Endothelial cell of umbilical vein (primary cell): ENCODE results near the gene EAF1. TPM values are rescaled to one million over a fixed set of nuclear protein-coding genes. Genes with fewer than 3 reads are reported as not detected.
"Not testable (repeated sequence)": the region's sequence is repeated elsewhere in the genome, so short reads cannot be mapped to it uniquely, and the experiment has no call there.

Experiments
- BruUV-seq: library from RNA; stranded (reverse); fragments of 400-500 nt; replicated peaks from 2 replicates; lab custom pipeline; 2021; lab: Mats Ljungman, UMichigan
- CTCF ChIA-PET: fragments of 300-600, 350-600 bp; sonication (Branson Sonifier 250); formaldehyde crosslinking; loops from one replicate; lab custom pipeline; 2021; ENCODE audit warnings: antibody characterized with exemption, inconsistent platforms; lab: Charles Lee
- POLR2A ChIA-PET: fragments of 300-600, 350-600 bp; sonication (Branson Sonifier 250); formaldehyde crosslinking; loops from one replicate; lab custom pipeline; 2021; ENCODE audit warnings: antibody characterized with exemption, inconsistent platforms; lab: Charles Lee
- DNase-seq: peaks from one replicate; pipeline ENCODE4 v3.0.0-alpha.2; 2011; ENCODE audit warnings: low read depth, low spot score
- FAIRE-seq: peaks from 2 replicates; lab custom pipeline; 2011; peaks lifted over from hg19 to GRCh38; lab: Jason Lieb, UNC
- H2AFZ ChIP-seq: 2 replicates; pipeline ENCODE4 v1.6.0; 2012; ENCODE audit warnings: low read depth, low read length, control low read depth, inconsistent platforms
- H3K27ac ChIP-seq: 2 replicates; pipeline ENCODE4 v1.5.1; 2011; ENCODE audit warnings: low read depth, mild to moderate bottlenecking, control low read depth, low read length, moderate library complexity; ENCODE audit not compliant: insufficient read depth
- H3K27me3 ChIP-seq, 2 experiments: 2 replicates each; pipeline versions ENCODE4 v1.6.0 to v1.6.1; 2011; ENCODE audit warnings: low read length in 2 of 2, mixed read lengths in 1 of 2; ENCODE audit not compliant: control insufficient read depth in 2 of 2, insufficient read depth in 2 of 2
- H3K36me3 ChIP-seq, 2 experiments: 2 replicates in 1 of 2; 3 replicates in 1 of 2; pipeline ENCODE4 v1.5.1; 2011; ENCODE audit warnings: low read length in 2 of 2, mild to moderate bottlenecking in 1 of 2, moderate library complexity in 1 of 2; ENCODE audit not compliant: control insufficient read depth in 2 of 2, insufficient read depth in 2 of 2; ENCODE audit errors: extremely low read depth in 1 of 2
- H3K4me1 ChIP-seq: 3 replicates; pipeline ENCODE4 v1.5.1; 2011; ENCODE audit warnings: mild to moderate bottlenecking, low read length; ENCODE audit not compliant: control insufficient read depth, insufficient read depth; ENCODE audit errors: extremely low read depth
- H3K4me2 ChIP-seq: 2 replicates; pipeline ENCODE4 v1.6.1; 2011; ENCODE audit warnings: low read length, control low read depth, mixed read lengths; ENCODE audit not compliant: insufficient read depth
- H3K4me3 ChIP-seq, 3 experiments: fragments of 200-600 bp in 1 of 3; sonication (generic), shearing (Covaris generic) in 1 of 3; replicated peaks in 1 of 3; 2 replicates each; pipeline ENCODE4 v1.5.1; 2011 to 2016; ENCODE audit warnings: control low read depth in 3 of 3, low read length in 3 of 3, mild to moderate bottlenecking in 2 of 3, inconsistent platforms in 1 of 3, low read depth in 1 of 3, moderate library complexity in 1 of 3; ENCODE audit not compliant: insufficient read depth in 1 of 3
- H3K79me2 ChIP-seq: 2 replicates; pipeline ENCODE4 v1.6.0; 2012; ENCODE audit warnings: low read length, inconsistent platforms; ENCODE audit not compliant: control insufficient read depth, insufficient read depth
- H3K9ac ChIP-seq: replicated peaks from 2 replicates; pipeline ENCODE3; 2011; ENCODE audit warnings: low read length, control low read depth; ENCODE audit not compliant: insufficient read depth; ENCODE audit errors: extremely low read depth
- H3K9me1 ChIP-seq: replicated peaks from 3 replicates; pipeline ENCODE4 v1.6.0; 2011; ENCODE audit warnings: mild to moderate bottlenecking, low read length; ENCODE audit not compliant: control insufficient read depth, insufficient read depth; ENCODE audit errors: extremely low read depth
- H3K9me3 ChIP-seq: replicated peaks from 2 replicates; pipeline ENCODE4 v1.5.1; 2012; ENCODE audit warnings: low read length, inconsistent platforms; ENCODE audit not compliant: control insufficient read depth, insufficient read depth
- H4K20me1 ChIP-seq: replicated peaks from 2 replicates; pipeline ENCODE3; 2011; ENCODE audit warnings: mild to moderate bottlenecking, low read length; ENCODE audit not compliant: control insufficient read depth, insufficient read depth; ENCODE audit errors: extremely low read depth
- EZH2 ChIP-seq: IDR thresholded peaks from 2 replicates; pipeline ENCODE4 v1.6.1; 2012; ENCODE audit warnings: borderline replicate concordance, low read depth, mild to moderate bottlenecking, moderate library complexity, low read length, inconsistent platforms; ENCODE audit not compliant: severe bottlenecking
- FOS ChIP-seq: IDR thresholded peaks from 2 replicates; pipeline ENCODE4 v1.6.1; 2011; ENCODE audit warnings: mild to moderate bottlenecking, low read length, moderate library complexity, borderline replicate concordance; ENCODE audit not compliant: insufficient read depth
- GATA2 ChIP-seq: IDR thresholded peaks from 2 replicates; pipeline ENCODE4 v1.7.0; 2011; ENCODE audit warnings: low read depth, mild to moderate bottlenecking, moderate library complexity, mixed read lengths, low read length; ENCODE audit not compliant: insufficient read length, insufficient read depth
- JUN ChIP-seq: IDR thresholded peaks from 2 replicates; pipeline ENCODE4 v1.6.1; 2011; ENCODE audit warnings: borderline replicate concordance, low read depth; ENCODE audit not compliant: insufficient read length, insufficient read depth
- MYC ChIP-seq: IDR thresholded peaks from one replicate; pipeline ENCODE4 v1.6.1; 2011; ENCODE audit warnings: mild to moderate bottlenecking, low read depth, low read length
- POLR2A ChIP-seq: IDR thresholded peaks from 2 replicates; pipeline ENCODE4 v1.6.1; 2012; ENCODE audit warnings: low read depth, mild to moderate bottlenecking, control low read depth, low read length
- POLR2AphosphoS5 ChIP-seq: IDR thresholded peaks from 2 replicates; pipeline ENCODE4 v1.6.1; 2012; ENCODE audit warnings: low read depth, mild to moderate bottlenecking, control low read depth, low read length, moderate library complexity; ENCODE audit not compliant: insufficient read depth
- dilution Hi-C: fragments of 300-500 bp; cut with MboI; formaldehyde crosslinking; loops from one replicate; pipeline ENCODE4 v1.15.0; 2019; ENCODE audit warnings: low sequenced_read_pairs; ENCODE audit not compliant: extremely low pct_ligation_motif_present
- intact Hi-C: fragments of 100-400 bp; cut with micrococcal nuclease; formaldehyde crosslinking; loops from one replicate; pipeline ENCODE4 v1.10.0; 2022
- polyA plus RNA-seq, 4 experiments: library from polyadenylated mRNA; depleted of rRNA in 3 of 4; stranded (reverse) in 3 of 4; unstranded in 1 of 4; fragments of >200 nt; gene quantifications; 2 replicates each; pipeline versions ENCODE4 v1.2.1 to v1.2.3, GENCODE V29; 2011 to 2012; ENCODE audit warnings: missing spikeins in 1 of 4
- total RNA-seq: library from RNA; stranded (reverse); gene quantifications from 2 replicates; pipeline ENCODE4 v1.2.3, GENCODE V29; 2021
- TF ChIP-seq, protein P1 (sequence below): IDR thresholded peaks from 2 replicates; pipeline ENCODE4 v1.6.1; 2011; ENCODE audit not compliant: insufficient read depth, insufficient read length
- TF ChIP-seq, protein P2 (sequence below), 2 donors: IDR thresholded peaks; 1 replicate in 1 of 2; 2 replicates in 1 of 2; pipeline ENCODE4 v1.5.1; 2011; ENCODE audit warnings: low read length in 2 of 2, mild to moderate bottlenecking in 2 of 2, moderate library complexity in 2 of 2, control low read depth in 1 of 2, inconsistent platforms in 1 of 2, low read depth in 1 of 2; ENCODE audit not compliant: insufficient read depth in 1 of 2; ENCODE audit errors: extremely low read depth in 1 of 2

The EAF1 gene
- total and polyA plus RNA-seq, 2 donors (not counting 3 experiments of a cell fraction or from before 2014, with no cell fraction given), result 8.7 to 18.2 TPM

DNA sequence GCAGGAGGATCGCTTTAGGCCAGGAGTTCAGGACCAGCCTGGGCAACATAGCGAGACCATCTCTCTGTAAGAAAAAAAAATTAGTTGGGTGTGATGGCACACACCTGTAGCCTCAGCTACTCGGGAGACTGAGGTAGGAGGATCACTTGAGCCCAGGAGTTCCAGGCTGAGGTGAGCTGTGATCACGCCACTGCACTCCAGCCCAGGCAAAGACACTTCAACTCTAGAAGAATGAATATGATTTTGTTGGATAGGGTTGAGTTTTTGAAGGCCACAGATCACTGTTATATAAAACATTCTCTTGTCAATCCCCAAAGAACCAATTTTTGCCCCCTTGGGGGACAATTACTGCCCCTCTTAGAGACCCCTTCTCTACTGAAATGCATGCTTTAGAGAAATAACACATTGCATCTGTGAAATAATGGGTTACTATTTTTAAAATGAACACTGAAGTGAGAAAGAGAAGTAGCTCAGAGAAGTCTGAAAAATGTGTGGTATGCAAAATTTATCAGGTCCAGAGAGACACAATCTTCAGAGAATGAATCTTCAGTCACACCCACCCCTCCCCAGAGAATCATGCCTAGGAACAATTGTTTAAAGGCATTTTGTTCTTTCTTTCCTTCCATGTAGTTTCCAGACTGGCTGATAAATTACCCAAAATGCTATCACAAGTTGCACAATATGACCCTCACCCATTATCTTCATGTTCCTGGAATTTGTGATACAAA, 42.7 kb upstream of the EAF1 start:
- CTCF ChIA-PET, result interaction anchor here (0.9 to 3.3 kb wide), 3 partner anchors 20 to 120 kb away, joined by 3 to 22 read pairs (median 7); no protein-coding TSS in a partner anchor
- no peak overlapping the region for H3K4me2 ChIP-seq
- DNase-seq (no peak), FAIRE-seq (no peak)
- H3K79me2 ChIP-seq, result no peaks in the 10 kb centered on the region
- H3K4me3 ChIP-seq, result no peak overlapping the region
- POLR2A ChIA-PET, result no interaction called here
- H3K27me3 ChIP-seq, result no peaks in the 10 kb centered on the region
- H3K9me3 ChIP-seq, result no peaks in the 10 kb centered on the region
- no peak overlapping the region for H2AFZ ChIP-seq
- intact Hi-C loops (no loop called here), dilution Hi-C loops (no loop called here)
- no peak overlapping the region for H3K27ac ChIP-seq
- peaks cover 14% of the 10 kb centered on the region for H3K4me1 ChIP-seq
- TF ChIP-seq GATA2 (no peak), POLR2AphosphoS5 (no peak), POLR2A (no peak), EZH2 (no peak), FOS (no peak), JUN (no peak), MYC (no peak)
- TF ChIP-seq, protein P1, sequence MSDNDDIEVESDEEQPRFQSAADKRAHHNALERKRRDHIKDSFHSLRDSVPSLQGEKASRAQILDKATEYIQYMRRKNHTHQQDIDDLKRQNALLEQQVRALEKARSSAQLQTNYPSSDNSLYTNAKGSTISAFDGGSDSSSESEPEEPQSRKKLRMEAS, result no peak
- TF ChIP-seq, protein P2, sequence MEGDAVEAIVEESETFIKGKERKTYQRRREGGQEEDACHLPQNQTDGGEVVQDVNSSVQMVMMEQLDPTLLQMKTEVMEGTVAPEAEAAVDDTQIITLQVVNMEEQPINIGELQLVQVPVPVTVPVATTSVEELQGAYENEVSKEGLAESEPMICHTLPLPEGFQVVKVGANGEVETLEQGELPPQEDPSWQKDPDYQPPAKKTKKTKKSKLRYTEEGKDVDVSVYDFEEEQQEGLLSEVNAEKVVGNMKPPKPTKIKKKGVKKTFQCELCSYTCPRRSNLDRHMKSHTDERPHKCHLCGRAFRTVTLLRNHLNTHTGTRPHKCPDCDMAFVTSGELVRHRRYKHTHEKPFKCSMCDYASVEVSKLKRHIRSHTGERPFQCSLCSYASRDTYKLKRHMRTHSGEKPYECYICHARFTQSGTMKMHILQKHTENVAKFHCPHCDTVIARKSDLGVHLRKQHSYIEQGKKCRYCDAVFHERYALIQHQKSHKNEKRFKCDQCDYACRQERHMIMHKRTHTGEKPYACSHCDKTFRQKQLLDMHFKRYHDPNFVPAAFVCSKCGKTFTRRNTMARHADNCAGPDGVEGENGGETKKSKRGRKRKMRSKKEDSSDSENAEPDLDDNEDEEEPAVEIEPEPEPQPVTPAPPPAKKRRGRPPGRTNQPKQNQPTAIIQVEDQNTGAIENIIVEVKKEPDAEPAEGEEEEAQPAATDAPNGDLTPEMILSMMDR (IDR thresholded peaks at IDR 0.05; ENCODE audit: extremely low read depth in 1 of 2, insufficient read depth in 1 of 2, low read depth in 1 of 2, low read length in 2 of 2), result no peak
- no peak overlapping the region for H3K9ac ChIP-seq
- BruUV-seq, result no TSS peak
- H3K9me1 ChIP-seq, result no peaks in the 10 kb centered on the region
- H3K36me3 ChIP-seq, result no peaks in the 10 kb centered on the region
- no peaks in the 10 kb centered on the region for H4K20me1 ChIP-seq

DNA sequence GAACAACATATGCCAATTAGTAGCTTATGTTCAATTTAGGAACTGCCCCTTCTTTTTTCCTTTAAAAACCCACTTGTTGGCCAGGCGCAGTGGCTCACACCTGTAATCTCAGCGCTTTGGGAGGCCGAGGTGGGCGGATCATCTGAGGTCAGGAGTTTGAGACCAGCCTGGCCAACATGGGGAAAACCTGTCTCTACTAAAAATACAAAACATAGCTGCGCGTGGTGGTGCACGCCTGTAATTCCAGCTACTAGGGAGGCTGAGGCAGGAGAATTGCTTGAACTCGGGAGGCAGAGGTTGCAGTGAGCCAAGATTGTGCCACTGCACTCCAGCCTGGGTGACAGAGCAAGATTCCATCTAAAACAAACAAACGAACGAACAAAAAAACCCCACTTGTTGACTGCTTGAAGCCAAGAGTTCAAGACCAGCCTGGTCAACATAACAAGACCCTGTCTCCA, 42.1 kb upstream of the EAF1 start:
- H3K27me3 ChIP-seq, dilution Hi-C loops, H2AFZ ChIP-seq, H3K9ac ChIP-seq, BruUV-seq, H3K36me3 ChIP-seq, intact Hi-C loops, FAIRE-seq, H3K9me1 ChIP-seq, H4K20me1 ChIP-seq, H3K27ac ChIP-seq, H3K9me3 ChIP-seq, POLR2A ChIA-PET, H3K4me2 ChIP-seq, DNase-seq, H3K4me3 ChIP-seq, H3K79me2 ChIP-seq: not testable (repeated sequence)
- H3K4me1 ChIP-seq, result peaks cover 14% of the 10 kb centered on the region
- CTCF ChIA-PET, result interaction anchor here (1.8 to 3.3 kb wide), 2 partner anchors 20 to 117 kb away, joined by 7 to 22 read pairs; no protein-coding TSS in a partner anchor
